ENCODE data around the gene SINHCAF. TPM values are rescaled to one million over a fixed set of nuclear protein-coding genes. Genes with fewer than 3 reads are reported as not detected.
"Not testable (repeated sequence)": the region's sequence is repeated elsewhere in the genome, so short reads cannot be mapped to it uniquely, and the experiment has no call there.

SINHCAF gene
- total RNA-seq, 2 donors from 2014 or later = 160 to 222 TPM

GRCh38 chr12:31248815-31249214 is 77.1 kb downstream of the SINHCAF start:
- no peak for ATAC-seq (replicated peaks)
- H3K27ac Mint-ChIP-seq = no peak overlapping the region
- no peak overlapping the region for H3K4me3 Mint-ChIP-seq

GRCh38 chr12:31248337-31248736 is 77.6 kb downstream of the SINHCAF start:
- Mint-ChIP-seq H3K9me3 (no peaks in the 10 kb centered on the region), H3K4me1 (no peaks in the 10 kb centered on the region), H3K27me3 (peaks cover 7% of the 10 kb centered on the region), H3K27ac (no peak overlapping the region), H3K4me3 (no peak overlapping the region), H3K36me3 (ENCODE audit: low read depth) (no peaks in the 10 kb centered on the region)
- no peak for ATAC-seq (replicated peaks)

More at GRCh38 chr12:31248815-31249214, 77.1 kb downstream of the SINHCAF start:
- Mint-ChIP-seq H3K4me1 (no peaks in the 10 kb centered on the region), H3K36me3 (ENCODE audit: low read depth) (no peaks in the 10 kb centered on the region), H3K27me3 (peaks cover 9% of the 10 kb centered on the region), H3K9me3 (no peaks in the 10 kb centered on the region)

GRCh38 chr12:31246470-31246850 is 79.5 kb downstream of the SINHCAF start:
- no peaks in the 10 kb centered on the region for H3K36me3 Mint-ChIP-seq (ENCODE audit: low read depth)
- H3K9me3 Mint-ChIP-seq = no peaks in the 10 kb centered on the region

GRCh38 chr12:31245822-31246469 is 80.0 kb downstream of the SINHCAF start:
- ATAC-seq (replicated peaks) = no peak
- peaks cover 5% of the 10 kb centered on the region for H3K27me3 Mint-ChIP-seq
- H3K36me3 Mint-ChIP-seq (ENCODE audit: low read depth) = no peaks in the 10 kb centered on the region
- no peaks in the 10 kb centered on the region for H3K4me1 Mint-ChIP-seq
- no peak overlapping the region for H3K4me3 Mint-ChIP-seq
- no peak overlapping the region for H3K27ac Mint-ChIP-seq
- no peaks in the 10 kb centered on the region for H3K9me3 Mint-ChIP-seq

More at GRCh38 chr12:31246470-31246850, 79.5 kb downstream of the SINHCAF start:
- ATAC-seq (replicated peaks) = no peak
- Mint-ChIP-seq H3K4me3 (no peak overlapping the region), H3K4me1 (no peaks in the 10 kb centered on the region), H3K27ac (no peak overlapping the region), H3K27me3 (peaks cover 4% of the 10 kb centered on the region)

GRCh38 chr12:31242418-31242817 is 83.5 kb downstream of the SINHCAF start:
- H3K27ac Mint-ChIP-seq; H3K36me3 Mint-ChIP-seq (ENCODE audit: low read depth); H3K4me1 Mint-ChIP-seq; ATAC-seq (replicated peaks); H3K4me3 Mint-ChIP-seq; H3K9me3 Mint-ChIP-seq: not testable (repeated sequence)
- peaks cover 13% of the 10 kb centered on the region for H3K27me3 Mint-ChIP-seq

- Mint-ChIP-seq H3K9me3 (no peaks in the 10 kb centered on the region), H3K36me3 (ENCODE audit: low read depth) (no peaks in the 10 kb centered on the region), H3K4me3 (no peak overlapping the region), H3K27me3 (peaks cover 40% of the 10 kb centered on the region), H3K4me1 (peaks cover 11% of the 10 kb centered on the region), H3K27ac (no peak overlapping the region)
- ATAC-seq (replicated peaks) = peak; percentile 67
Observed at GRCh38 chr12:31238764-31239387, 87.1 kb downstream of the SINHCAF start.

- Mint-ChIP-seq H3K27me3 (peaks cover 41% of the 10 kb centered on the region), H3K4me1 (peaks cover 11% of the 10 kb centered on the region)
- not testable (repeated sequence) for H3K4me3 Mint-ChIP-seq; H3K27ac Mint-ChIP-seq; ATAC-seq (replicated peaks); H3K9me3 Mint-ChIP-seq; H3K36me3 Mint-ChIP-seq (ENCODE audit: low read depth)
Observed at GRCh38 chr12:31238333-31238732, 87.6 kb downstream of the SINHCAF start.

- H3K9me3 Mint-ChIP-seq = no peaks in the 10 kb centered on the region
- H3K36me3 Mint-ChIP-seq (ENCODE audit: low read depth) = no peaks in the 10 kb centered on the region
- H3K4me3 Mint-ChIP-seq = peak overlapping the region; percentile 14
- peak; percentile 42 for ATAC-seq (replicated peaks)
- H3K4me1 Mint-ChIP-seq = peaks cover 11% of the 10 kb centered on the region
- H3K27ac Mint-ChIP-seq = peak overlapping the region; percentile 76
- peaks cover 44% of the 10 kb centered on the region for H3K27me3 Mint-ChIP-seq
Observed at GRCh38 chr12:31236998-31237637, 88.8 kb downstream of the SINHCAF start.

- H3K4me1 Mint-ChIP-seq = peaks cover 11% of the 10 kb centered on the region
- H3K9me3 Mint-ChIP-seq = no peaks in the 10 kb centered on the region
- peaks cover 48% of the 10 kb centered on the region for H3K27me3 Mint-ChIP-seq
- ATAC-seq (replicated peaks) = no peak
- no peaks in the 10 kb centered on the region for H3K36me3 Mint-ChIP-seq (ENCODE audit: low read depth)
- H3K4me3 Mint-ChIP-seq = no peak overlapping the region
- H3K27ac Mint-ChIP-seq = no peak overlapping the region
Observed at GRCh38 chr12:31235868-31236395, 90.0 kb downstream of the SINHCAF start.

- H3K27me3 Mint-ChIP-seq = peaks cover 42% of the 10 kb centered on the region
- no peaks in the 10 kb centered on the region for H3K9me3 Mint-ChIP-seq
- ATAC-seq (replicated peaks) = no peak
- H3K36me3 Mint-ChIP-seq (ENCODE audit: low read depth) = no peaks in the 10 kb centered on the region
- H3K4me1 Mint-ChIP-seq = peaks cover 11% of the 10 kb centered on the region
- H3K4me3 Mint-ChIP-seq = no peak overlapping the region
- H3K27ac Mint-ChIP-seq = no peak overlapping the region
Observed at GRCh38 chr12:31234955-31235867, 90.7 kb downstream of the SINHCAF start.

- Mint-ChIP-seq H3K4me1 (peaks cover 11% of the 10 kb centered on the region), H3K27ac (no peak overlapping the region), H3K36me3 (ENCODE audit: low read depth) (no peaks in the 10 kb centered on the region), H3K27me3 (peaks cover 42% of the 10 kb centered on the region), H3K9me3 (no peaks in the 10 kb centered on the region), H3K4me3 (no peak overlapping the region)
- ATAC-seq (replicated peaks) = no peak
Observed at GRCh38 chr12:31234053-31234840, 91.7 kb downstream of the SINHCAF start.

- Mint-ChIP-seq H3K4me3 (no peak overlapping the region), H3K27me3 (peaks cover 38% of the 10 kb centered on the region), H3K36me3 (ENCODE audit: low read depth) (no peaks in the 10 kb centered on the region), H3K27ac (no peak overlapping the region), H3K4me1 (peaks cover 6% of the 10 kb centered on the region), H3K9me3 (no peaks in the 10 kb centered on the region)
- ATAC-seq (replicated peaks) = no peak
Observed at GRCh38 chr12:31233061-31233730, 92.8 kb downstream of the SINHCAF start.

- peaks cover 6% of the 10 kb centered on the region for H3K4me1 Mint-ChIP-seq
- H3K36me3 Mint-ChIP-seq (ENCODE audit: low read depth) = no peaks in the 10 kb centered on the region
- H3K4me3 Mint-ChIP-seq = no peak overlapping the region
- H3K27me3 Mint-ChIP-seq = peaks cover 36% of the 10 kb centered on the region
- no peak for ATAC-seq (replicated peaks)
- no peak overlapping the region for H3K27ac Mint-ChIP-seq
- H3K9me3 Mint-ChIP-seq = no peaks in the 10 kb centered on the region
Observed at GRCh38 chr12:31232361-31232965, 93.5 kb downstream of the SINHCAF start.

Measured in activated T-helper 17 cell treated with anti-CD3 and anti-CD28 coated beads, Interleukin-2, amount 50 U/mL, for 72 hours (primary cell).